DMS 273 (cell line): ENCODE measurements around the gene MPDU1.
"Not testable (repeated sequence)": the region's sequence is repeated elsewhere in the genome, so short reads cannot be mapped to it uniquely, and the experiment has no call there.

Source experiments
- DNase-seq: peaks from one replicate; lab custom pipeline; 2025; ENCODE audit not compliant: unreplicated experiment; lab: John Stamatoyannopoulos, UW

Gene MPDU1

DNA sequence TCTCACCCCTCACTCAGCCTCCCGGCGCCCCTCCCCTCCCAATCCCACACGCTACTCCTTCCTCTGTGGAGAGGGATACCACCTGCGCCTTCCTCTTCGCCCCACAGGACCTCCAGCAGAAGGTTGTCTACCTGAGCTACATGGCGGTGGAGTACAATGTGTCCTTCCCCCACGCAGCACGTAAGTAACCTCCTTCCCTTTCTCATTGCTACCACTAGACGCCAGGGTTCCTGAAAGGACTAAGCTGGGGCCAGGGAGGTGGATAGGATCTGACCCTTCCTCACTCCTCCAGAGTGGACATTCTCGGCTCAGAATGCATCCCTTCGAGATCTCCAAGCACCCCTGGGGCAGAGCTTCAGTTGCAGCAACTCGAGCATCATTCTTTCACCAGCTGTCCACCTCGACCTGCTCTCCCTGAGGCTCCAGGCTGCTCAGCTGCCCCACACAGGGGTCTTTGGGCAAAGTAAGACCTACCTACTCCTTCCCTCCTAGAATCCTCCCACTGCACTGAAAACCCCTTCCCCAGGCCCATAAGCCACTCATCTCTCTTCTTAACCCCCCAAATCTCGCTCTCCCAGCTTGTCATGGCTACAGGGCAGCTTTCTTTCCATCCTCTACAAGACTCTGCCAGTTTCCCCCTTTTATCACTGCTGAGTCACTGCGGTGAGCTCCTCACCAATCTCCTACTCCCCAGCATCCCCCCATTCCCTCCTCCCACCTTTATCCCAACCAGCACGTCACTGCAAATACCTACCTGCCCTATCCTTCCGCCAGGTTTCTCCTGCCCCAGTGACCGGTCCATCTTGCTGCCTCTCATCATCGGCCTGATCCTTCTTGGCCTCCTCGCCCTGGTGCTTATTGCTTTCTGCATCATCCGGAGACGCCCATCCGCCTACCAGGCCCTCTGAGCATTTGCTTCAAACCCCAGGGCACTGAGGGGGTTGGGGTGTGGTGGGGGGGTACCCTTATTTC lies 2.8 kb upstream of the MPDU1 start:
- DNase-seq, result no peak

DNA sequence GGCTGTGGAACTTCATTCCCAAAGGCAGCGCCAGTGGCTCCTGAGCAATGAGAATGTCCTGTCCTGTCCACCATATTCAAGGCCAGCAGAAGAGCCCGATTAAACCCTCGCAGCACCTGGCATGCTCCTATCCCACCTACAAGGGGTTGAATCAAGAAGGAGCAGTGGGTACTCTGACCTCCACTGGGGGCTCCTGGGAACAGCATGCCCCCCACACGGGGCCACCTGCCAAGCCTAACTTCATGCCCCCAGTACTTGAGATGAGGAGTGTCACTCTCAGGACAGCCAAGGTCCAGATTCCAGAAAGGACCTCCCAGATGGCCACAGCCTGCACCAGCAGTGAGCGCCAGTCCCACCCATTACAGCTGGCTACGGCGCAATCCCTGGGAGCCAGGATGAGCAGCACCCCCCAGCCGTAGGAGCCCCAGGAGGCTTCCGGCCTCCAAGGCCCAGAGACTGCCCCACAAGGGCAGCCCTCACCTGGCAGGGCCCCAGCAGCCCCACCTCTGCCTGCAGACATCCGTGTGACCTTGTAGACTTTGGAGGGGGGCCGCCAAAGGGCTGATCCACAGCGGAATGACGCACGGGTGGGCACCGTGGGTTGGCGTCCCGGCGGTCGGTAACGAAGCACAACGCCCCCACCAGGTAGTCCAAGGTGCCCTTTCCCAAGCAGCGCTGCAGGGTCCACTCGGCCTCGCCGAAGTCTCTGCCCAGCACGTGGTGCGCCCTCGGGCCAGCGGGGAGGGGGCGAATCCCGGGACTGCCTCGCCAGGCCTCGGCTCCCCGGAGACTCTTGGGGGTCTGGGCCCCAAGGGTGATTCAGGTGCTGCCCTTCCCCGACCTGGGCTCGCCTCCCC lies 1.0 kb upstream of the MPDU1 start:
- no peak for DNase-seq

DNA sequence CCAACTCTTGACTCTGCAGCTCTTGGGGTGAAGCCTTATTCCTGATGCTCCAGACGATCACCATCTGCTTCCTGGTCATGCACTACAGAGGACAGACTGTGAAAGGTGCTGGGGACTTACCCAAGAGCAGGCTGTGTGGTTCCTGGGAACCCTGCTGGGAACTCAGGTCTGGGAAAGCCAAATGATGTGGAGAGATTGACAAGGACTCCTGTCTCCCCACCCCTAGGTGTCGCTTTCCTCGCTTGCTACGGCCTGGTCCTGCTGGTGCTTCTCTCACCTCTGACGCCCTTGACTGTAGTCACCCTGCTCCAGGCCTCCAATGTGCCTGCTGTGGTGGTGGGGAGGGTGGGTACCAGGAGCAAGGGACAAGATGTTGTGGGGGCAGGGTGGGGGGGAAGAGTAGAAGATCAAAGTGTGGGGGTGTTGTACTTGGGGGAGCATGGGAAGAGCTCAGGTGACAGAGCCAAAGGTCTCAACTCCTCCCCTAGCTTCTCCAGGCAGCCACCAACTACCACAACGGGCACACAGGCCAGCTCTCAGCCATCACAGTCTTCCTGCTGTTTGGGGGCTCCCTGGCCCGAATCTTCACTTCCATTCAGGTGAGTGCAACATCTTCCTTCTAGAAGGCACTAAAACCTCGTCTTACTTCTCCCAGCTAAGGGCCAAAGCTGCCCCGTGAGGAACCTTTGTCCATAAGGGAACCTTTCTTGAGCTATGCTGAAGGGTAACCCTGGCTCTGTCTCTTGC lies 3.2 kb downstream of the MPDU1 start:
- peak; percentile 52 for DNase-seq

DNA sequence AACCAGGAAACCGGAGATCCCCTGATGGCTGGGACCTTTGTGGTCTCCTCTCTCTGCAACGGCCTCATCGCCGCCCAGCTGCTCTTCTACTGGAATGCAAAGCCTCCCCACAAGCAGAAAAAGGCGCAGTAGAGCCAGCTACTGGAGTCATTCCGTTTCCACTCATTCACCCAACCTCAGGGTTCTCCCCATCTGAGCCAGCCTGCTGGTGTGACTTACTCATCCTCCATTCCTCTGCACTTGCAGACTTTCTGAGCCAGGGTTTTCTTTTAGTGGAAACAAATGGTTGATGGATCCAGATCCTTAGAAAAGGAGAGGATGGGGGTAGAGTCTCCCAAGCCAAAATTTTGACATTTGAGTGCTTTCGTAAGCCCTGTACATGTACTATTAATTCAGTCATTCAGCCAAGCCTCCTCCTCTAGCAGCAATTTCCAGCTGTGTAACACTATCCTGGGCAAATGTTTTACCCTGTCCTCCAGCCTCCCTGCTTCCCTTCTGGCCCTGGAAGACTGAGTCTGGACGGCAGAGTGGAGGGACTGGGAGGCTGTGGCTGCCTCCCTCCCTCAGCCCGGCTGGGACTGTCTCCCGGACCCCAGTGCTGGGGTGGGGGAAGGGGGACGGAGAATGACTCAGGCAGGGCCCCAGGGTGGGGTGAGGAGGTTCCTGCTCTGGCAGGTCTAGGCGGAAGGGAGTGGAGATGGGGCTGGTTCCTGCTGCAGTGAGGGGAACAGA lies 3.9 kb downstream of the MPDU1 start:
- DNase-seq, result no peak

DNA sequence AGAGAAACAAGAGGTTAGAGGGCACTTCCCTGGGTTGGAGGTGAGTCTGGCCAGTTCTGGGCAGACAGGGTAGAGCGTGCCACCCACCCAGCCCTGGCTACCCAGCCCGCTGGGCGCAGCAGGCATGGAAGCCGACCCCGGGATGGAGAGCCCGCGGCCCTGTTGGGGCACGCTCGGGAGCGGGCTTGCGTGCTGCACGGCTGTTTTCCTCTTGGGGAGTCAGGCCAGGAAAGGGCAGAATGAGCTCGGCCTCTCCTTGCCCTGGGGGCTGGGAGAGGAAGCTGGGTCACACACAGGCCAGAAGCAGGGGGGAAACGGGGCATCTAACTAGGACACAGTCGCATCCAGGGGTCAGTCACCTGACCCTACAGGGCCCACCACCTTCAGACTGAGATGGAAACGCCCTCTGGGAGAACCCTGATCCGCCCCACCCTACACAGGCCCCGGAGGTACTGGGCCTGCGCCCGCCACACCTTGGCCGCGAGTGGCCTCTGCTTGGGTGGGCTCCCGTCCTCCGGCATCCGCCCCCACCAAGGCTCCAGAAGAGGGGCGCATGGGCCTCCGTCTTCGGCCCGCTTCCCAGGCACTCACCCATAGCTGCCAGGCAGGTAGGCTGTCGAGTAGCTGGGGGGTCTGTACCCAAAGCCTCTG lies 5.0 kb downstream of the MPDU1 start:
- no peak for DNase-seq

DNA sequence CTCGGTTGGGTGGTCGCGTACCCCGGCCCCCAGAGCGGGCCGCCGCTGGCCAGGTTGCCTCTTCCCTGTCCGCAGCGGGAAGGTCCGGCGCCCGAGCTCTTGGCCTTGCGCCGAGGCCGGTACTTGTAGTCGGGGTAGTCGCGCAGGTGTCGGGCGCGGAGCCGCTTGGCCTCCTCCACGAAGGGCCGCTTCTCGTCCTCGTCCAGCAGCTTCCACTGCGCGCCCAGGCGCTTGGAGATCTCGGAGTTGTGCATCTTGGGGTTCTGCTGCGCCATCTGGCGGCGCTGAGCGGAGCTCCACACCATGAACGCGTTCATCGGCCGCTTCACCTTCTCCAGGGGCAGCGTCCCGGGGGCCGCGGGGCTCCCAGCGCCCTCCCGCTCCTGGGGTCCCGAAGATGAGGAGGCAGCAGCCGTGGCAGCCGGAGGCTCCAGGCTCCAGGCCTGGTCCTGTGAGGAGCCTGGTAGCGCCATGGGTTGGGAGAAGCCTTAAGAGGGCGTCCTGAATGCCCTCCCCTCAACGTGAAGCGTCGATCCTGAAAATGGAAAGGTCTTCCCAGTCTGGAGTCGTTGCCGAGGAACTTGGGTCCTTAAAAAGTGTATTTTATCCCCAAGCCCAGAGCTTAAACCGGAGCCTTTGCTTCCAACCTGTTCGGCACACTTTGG lies 5.7 kb downstream of the MPDU1 start:
- DNase-seq, result peak; percentile 81

DNA sequence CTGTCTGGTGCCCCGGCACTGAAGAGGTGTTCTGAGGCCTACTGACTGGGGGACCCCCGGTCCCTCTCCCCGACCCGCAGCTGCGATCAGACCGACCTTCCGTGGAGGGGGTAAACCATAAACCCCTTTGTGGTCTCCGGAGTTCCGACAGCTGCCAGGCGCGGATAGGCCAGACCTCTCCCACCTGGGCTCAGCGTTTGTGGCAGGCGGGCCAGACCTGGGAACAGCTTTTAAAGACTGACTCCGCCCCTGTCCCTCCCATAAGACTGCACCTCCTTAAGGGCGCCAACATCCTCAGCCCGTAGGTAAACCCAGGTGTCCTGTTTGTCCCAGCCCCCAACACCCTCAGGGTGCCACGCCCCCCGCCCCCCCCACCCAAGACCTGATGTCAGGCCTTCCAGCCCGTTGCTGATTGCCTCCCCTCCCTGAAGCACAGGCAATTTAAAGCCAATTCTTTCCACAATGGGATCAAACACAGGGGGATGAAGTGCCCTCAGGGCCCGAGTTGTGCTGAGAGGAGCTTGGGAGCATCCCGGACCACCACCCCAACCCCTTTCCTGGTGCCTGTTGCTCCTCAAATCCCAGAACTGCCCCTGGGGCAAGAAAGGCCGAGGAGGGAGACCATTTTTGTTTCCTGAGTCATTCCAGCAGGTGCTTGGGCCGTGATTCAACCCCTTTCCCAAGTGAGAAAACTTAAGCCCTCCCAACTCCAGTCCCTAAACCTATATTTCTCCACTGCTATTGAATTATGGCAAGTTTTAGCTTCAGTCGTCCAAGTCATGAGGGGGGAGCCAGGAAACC lies 6.4 kb downstream of the MPDU1 start, which contains the start of gene SOX15:
Gene SOX15 (minus strand): TSS at position 204 of the 801 bp plus-strand sequence. CDS start 418 bp downstream, outside the sequence.
- DNase-seq, result no peak

DNA sequence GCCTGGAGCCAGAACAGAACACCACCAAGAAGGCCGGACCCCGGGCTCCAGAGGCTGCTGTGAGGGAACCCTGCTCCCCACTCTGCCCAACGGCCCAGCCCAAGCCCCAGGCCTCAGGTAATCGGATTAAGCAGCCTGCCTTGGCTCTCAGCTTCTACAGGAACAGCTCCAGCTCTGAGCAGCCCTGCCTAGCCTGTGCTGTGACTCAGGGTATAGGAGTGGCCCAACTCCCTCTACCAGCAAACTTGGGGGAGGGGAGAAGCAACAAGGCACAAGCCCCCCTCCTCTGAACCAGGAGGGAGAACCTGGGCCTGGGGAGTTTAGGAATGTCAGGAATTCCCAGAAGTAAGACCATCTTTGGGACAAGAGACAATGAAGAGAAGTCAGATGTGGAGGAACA lies 7.1 kb downstream of the MPDU1 start:
- no peak for DNase-seq

DNA sequence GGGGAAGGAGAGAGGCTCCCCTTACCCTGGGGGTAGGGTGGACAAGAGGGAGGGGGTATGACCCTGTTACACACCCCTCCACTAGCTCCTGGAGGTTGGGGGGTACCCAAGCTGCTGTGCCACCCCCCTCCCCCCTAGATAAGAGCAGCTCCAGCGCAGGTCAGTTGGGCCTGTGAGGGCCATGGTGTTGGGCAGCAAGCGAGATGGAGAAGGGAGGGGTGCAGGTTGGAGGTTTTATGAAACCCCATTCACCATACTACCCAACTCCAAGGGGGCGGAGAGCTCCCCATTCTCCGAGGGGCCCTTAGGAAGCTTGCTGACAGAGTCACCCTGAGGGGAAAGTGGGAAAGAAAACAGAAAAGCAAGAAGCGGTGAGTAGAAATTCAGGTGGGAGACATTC lies 7.9 kb downstream of the MPDU1 start:
- no peak for DNase-seq

DNA sequence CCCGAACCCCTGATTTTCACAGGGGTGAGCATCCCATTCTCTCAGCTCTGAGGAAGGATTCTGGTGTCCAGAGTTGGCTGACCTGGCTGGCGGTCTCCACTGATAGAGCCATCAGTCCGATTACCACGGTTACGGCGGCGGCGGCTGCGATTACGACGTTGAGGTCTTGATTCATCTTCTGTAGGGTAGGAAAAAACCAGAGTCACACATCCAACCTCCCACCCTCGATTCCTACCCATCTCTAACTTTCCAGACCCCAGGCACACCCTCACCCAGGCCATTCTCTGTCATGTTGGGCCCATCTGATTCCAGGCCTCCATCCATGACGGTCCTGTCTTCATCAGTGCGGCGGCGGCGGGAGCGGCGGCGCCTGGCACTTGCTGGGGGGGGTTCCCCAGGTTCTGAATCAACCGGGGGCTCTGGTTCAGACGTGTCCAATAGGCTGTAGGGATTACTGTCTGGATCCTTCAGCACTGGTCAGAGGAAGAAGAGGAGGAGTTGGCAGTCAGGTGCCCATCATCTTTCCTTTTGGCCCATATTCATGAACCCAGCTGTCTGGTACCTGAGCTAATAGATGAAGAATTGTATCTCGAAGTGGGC lies 8.9 kb downstream of the MPDU1 start:
- DNase-seq, result no peak

DNA sequence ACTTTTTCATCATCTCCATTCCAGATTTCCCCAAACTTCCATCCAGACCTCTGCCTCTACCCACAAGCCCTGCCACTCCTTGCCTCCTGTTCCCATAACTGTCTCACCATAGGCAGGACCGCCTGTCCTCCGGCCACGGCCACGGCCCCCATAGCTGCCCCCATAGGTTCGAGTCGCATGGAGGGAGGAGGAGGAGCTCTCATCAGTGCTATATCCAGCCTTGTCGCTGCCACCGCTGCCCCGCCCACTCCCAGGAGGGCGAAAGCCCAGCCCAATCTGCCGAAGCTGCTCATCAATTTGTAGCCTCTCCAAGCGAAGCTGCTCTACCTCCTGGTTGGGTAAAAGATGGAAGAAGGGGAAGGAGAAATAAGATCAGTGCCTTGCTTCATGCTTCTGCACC lies 9.6 kb downstream of the MPDU1 start:
- DNase-seq, result no peak

DNA sequence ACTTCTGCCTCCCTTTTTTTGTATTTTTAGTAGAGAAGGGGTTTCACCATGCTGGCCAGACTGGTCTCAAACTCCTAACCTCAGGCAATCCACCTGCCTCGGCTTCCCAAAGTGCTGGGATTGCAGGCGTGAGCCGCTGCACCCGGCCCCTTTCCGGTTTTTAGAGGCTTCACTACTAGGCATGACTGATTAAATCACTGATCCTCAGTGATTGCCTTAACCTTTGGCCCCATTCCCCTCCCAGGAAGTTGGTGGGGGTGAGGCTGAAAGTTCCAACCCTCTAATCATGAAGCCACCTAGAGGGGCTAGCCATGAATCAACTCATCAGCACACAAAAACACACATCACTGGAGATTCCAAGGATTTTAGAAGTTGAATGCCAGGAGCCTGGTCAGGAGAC lies 13.9 kb downstream of the MPDU1 start:
- not testable (repeated sequence) for DNase-seq

DNA sequence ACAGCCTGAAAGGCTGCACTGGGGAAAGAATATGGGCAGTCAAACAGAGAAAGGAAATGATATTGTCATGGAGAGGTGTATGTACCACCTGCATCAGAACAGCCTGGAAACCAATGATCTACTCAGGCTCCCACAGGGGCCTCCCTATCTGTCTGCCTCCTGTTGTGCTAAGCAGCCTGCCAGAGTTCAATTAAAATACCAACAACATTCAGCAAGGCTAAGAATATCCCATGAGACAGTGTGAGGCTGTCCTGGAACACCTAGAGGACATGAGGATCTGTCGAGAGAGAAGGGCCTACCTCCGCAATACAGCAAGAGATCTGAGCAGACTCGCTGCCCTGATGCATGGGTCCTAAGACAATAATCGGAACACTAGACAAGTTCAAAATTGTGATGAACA lies 22.6 kb downstream of the MPDU1 start:
- DNase-seq, result no peak

DNA sequence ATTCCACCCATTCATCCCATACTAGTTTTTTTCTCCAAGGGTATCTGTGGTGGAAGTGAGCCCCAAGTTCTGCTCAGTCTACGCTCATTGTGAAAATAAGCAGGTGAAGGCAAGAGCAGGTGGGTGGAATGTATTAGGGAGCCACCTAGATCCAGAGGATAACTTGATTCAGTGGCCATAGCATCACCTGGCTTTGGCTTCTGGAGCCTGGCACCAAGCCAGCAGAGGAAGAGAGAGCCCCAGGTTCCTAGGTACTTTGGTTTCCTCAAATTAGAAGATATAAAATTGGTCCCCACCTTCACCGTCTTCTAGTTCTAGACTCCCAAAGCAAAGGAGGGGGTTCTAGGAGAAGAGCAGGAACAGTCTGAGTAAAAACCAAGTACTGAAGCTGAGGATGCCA lies 27.0 kb downstream of the MPDU1 start:
- no peak for DNase-seq

DNA sequence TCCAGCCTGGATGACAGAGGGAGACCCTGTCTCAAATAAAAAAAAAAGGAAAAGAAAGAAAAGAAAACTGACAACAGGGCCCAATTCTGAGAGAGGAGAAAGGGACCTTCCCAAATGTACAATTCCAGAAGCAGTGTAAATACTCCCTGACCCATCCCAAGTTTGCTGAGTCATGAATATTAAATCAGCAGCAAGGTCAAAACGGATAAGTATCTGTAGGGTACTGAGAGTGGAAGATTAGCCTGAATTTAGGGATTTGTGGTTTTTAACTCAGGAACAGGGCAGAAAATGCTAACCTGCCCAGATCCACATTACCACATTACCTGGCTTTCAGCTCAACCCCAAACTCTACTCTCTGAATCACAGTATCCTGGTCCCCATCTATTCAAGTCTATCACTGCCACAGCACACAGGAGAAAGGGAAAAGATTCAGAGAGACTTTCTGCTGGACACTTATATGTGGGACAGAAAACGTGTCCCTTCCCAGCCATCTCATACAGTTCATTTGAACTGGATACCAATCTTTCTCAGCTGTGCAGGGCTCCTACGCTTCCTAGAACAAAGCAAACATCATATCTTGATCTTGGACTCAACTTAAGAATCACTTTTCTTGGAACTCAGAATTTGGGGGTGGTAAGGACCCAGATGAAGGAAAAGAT lies 28.1 kb downstream of the MPDU1 start:
- DNase-seq, result no peak

DNA sequence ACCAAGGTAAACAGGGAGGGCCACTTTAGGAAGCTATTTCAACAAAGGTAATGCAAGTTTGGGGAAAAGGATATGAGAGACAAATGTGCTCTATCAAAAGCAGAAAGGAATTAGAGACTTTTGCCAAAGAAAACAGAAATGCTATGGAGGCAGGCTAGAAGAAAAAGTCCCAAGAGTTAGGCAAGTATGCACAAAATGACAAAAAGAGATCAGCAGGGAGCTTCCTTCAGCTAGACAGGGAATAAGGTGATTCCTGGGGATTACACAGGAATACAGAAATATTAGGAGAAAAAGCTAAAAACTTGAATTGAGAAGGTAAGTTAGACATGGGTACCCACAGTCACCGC lies 28.6 kb downstream of the MPDU1 start:
- DNase-seq, result no peak

DNA sequence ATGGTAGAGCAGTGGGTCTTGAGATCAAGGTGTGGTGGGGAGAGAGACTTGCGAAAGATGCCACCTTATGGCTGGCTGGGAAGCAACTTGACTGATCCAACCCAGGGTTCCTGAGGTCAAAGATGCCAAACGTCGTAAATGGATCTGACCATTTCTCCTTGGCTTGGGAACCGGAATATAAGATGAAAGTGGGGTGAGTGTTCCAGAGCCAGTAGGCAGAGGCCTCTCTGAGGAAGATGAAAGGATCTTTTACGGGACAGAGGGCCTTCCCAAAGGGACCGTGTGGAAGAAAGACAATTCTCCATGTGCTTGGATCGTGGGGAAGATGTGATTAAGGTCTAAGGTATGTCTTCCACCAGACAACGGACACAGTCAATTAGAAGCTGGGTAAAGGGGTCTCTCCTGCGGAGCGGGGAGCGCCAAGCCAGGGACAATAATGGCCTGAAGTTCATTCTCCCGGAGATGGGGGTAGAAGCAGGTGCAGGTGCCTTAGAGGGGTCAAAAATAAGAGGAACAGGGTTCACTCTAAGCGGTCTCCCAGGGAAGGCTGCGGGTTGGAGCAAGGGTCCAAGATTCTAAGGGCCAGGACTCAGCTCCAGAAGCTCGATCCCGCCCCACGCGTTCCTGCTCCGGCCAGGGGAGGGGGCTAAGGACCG lies 30.2 kb downstream of the MPDU1 start:
- DNase-seq, result peak; percentile 40
